GM19438 (cell line): ENCODE measurements around the gene PEAK1.

Experiments used
- ATAC-seq: cut with Tn5 transposase; IDR thresholded peaks from one replicate; pipeline ENCODE4 v1.9.1; 2021; ENCODE audit warnings: low read depth; ENCODE audit not compliant: unreplicated experiment

Gene PEAK1

DNA sequence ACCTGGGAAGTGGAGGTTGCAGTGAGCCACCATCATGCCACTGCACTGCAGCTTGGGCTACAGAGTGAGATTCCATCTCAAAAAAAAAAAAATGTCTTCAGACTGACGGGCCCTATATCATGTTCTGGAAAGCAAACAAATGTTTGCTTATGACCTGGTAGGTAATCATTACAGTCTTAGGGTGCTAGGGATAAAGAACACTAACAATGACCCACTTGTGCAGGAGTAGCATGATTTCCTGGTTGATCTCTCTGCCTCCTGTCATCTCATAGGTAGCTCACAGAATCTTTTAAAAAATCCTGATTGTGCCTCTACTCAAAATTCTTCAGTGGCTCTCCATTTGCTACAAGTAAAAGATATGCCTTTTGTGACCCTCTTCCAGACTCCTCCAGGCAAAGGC lies 274.5 kb downstream of the PEAK1 start:
- no peak for ATAC-seq

DNA sequence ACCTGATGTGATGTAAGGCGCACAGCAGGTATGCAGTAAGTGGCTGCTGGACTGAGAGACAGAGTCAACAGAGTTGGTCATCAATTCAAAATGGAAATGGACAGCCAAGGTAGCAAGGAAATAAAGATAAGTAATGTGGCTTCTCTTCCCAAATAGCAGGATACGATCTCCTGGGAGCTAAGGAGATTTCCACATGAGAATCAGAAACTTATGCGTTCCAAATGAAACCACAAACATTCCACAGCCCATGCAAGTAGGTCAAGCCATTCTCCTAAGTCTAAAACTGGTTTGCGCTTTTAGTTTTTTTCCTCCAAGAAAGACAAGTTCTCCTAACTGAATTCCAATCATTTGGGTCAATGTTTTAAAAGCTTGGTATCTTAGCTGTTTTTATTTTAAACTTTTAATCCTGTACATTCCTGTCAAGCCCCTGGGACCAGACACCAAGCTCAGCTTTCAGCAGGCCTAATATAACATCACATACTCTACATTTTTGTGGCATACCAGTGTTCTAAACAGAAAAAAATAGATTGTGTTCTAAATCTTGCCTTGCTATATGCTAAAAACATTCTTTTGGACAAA lies 275.3 kb downstream of the PEAK1 start:
- ATAC-seq: no peak

DNA sequence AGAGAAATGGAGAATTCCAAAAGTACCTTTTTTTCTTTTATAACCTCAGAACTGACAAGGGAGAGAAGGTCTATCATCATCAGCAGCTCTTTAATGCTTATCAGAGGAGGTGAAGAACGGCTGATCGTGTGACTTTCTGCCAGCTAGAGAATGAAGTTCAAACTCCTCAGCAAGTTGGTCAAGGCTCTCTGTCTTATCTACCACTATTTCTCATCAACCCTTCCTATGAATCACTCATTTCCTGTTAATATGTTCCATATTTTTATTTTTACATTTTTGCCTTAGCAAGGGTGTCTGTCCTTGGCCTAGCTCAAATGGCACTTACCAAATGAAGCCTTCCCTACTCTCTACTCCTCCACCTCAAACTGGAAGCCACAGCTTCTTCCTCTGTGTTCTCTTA lies 275.9 kb downstream of the PEAK1 start:
- no peak for ATAC-seq

DNA sequence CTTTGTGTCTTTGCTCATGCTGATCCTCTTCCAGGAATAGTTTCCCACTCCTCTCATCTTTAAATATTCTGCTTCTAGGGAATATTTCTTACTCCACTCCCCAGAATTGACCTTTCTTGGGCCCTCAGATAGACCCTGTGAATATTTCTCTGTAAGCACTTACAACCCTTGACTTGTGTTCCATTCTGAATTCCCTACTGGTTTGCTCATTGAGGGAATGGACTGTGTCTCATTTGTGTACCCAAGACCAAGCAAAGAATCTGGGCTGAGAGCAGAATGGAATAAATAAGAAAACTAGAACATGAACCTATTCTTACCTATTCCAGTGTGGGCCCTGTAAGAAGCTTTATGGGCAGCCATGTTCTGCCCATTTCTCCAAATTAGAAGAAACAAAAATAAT lies 276.3 kb downstream of the PEAK1 start:
- no peak for ATAC-seq

DNA sequence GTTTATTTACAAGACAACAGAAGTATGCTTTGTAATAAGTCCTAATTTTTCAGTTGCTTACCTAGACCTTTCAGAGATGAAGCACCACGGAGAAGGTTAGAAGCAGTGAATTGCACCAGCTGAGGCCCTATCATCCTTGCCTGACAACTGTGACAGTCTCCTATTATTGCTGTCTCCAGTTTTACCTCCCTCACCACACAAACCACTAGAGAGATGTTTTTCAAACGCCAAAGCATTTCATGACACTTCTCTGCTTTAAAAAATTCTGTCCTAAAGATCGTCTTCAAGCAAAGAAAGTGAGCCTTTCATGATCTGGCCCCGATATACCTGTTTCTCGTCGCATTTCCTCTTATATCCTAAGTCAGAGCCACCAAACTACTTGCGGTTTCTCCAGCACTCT lies 276.7 kb downstream of the PEAK1 start:
- no peak for ATAC-seq

DNA sequence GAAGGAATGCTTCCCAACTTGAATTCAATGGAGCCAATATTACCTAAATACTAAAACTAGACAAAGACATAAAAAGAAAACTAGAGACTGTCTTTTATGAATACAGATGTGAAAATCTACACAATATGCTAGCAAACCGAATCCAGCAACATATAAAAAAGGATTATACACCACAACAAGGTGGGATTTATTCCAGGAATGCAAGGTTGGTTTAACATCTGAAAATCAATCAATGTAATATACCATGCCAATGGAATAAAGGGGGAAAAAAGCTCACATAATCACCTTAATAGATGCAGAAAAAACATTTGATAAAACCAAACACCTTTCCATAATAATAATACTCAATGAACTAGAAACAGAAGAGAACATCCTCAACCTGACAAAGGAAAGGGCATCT lies 279.7 kb downstream of the PEAK1 start:
- ATAC-seq: no peak

DNA sequence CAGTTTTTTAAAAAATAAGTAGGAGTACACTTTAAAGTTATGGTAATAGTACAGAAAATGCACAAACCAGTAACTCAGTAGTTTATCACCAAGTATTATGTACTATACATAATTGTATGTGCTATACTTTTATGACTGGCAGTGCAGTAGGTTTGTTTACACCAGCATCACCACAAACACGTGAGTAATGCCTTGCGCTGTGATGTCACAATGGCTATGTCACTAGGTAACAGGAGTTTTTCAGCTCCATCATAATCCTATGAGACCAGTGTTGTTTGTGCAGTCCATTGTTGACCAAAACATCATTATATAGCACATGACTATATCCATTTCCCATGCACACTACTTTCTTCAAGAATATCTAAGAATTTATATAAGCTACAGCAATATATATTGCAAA lies 280.6 kb downstream of the PEAK1 start:
- no peak for ATAC-seq

DNA sequence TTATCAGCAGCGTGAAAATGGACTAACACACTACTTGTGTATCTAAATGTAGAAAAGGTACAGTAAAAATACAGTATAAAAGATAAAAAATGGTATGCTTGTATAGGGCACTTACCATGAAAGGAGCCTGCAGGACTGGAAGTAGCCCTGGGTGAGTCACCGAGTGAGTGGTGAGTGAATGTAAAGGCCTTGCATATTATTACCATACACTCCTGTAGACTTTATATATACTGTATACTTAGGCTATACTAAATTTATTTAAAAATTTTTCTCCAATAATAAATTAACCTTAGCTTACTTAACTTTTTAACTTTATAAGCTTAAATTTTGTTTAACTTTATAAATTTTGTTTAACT lies 281.8 kb downstream of the PEAK1 start:
- no peak for ATAC-seq

DNA sequence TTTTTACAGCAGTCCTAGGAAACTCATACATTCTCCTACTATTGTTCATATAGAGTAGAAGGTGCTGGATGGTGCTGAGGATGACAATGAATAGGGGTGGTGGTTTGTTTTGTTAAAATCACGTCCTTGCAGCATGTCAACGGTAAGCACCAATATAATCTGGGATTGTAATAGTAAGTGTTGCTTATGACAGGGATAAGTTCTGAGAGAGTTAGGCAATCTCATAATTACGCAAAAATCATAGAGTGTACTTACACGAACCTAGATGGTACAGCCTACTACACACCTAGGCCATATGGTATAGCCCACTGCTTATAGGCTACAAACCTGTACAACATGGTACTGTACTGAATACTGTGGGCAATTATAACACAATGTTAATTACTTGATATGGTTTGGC lies 284.7 kb downstream of the PEAK1 start:
- ATAC-seq: no peak

DNA sequence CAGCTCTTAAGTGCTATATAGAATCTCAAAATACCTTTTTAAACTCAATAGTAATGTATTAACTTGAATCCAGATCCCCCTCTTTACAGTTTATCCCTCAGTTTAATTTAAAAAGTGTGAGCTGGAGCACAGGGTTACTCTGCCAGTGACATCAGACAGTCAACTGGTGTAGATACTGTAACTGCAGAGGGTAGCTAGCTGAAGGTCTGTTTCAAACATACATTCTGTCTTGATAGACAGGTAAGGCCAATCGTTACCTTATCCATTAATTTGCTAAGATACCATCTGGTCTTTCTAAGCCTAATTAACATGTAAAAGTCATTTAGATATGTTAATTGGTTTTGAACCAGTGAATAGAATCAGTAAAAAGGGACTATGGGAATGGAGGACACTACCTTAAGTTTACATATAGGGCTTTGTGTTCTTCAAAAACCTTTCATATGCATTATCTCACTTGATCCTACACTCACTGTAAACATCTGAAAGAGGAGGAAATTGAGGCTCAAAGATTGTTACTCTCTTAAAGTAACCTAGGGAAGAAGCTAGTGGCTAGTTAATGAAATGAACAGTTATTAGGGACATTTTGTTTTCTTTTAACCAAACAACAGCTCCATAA lies 289.5 kb downstream of the PEAK1 start:
- no peak for ATAC-seq

DNA sequence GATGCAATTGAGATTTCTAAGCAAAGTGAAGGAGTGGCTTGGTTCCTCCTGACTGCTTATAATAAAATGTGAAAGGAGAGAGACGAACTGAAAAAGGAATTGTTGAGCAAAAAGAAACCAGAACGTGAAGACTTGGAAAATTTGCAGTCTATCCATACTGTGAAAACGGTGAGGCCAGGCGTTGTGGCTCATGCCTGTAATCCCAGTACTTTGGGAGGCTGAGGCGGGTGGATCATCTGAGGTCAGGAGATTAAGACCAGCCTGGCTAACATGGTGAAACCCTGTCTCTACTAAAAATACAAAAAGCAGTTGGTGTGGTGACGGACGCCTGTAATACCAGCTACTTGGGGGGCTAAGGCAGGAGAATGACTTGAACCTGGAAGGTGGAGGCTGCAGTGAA lies 292.3 kb downstream of the PEAK1 start:
- ATAC-seq: no peak

DNA sequence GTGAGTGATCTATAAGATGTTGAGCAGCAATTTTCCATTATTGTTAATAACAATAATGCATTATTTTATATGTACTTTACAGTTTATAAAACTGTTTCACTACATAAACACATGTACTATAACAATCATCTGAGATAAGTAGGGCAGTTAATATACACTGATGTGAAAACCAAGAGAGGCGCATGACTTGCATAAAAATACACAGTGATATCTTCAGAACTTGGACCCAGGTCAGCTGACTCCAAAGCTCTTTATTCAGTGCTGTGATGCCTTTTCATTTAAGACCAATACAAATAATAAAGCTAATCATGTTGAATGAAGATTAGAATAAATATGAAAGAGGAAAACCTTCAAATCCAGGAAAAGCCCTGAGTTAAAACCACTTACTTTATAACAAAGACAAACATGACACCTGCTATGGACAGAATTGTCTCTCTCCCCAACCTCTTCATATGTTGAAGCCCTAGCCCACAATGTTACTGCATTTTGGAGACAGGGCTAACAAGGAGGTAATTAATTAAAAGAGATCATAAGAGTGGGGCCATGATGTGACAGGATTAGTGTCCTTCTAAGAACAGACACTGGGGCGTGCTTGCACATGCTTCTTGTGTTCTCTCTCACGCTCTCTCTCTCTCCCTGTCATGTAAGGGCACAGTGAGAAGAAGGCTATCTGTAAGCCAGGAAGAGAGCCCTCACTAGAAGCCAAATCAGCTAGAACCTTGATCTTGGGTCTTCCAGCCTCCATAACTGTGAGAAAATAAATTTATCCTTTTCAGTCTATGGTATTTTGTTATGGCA lies 293.2 kb downstream of the PEAK1 start:
- ATAC-seq: no peak

DNA sequence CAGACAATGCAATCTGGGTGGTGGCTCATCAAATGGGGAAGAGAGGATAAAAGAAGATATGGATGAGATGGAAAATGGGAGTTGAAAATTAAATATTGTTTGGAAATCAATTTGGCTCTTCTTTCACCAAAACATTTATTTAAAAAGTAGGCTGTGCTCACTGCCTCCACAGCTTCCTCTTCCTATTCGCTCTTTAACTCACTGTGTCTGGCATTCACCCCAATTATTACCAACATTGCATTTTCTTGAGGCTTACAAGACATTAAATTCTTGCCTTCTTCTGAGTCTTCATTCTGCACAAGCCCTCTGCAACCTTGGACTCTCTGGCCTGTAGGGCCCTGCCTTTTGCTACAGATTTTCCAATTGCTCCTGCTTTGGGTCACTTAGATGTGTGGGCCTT lies 296.1 kb downstream of the PEAK1 start:
- ATAC-seq: no peak

DNA sequence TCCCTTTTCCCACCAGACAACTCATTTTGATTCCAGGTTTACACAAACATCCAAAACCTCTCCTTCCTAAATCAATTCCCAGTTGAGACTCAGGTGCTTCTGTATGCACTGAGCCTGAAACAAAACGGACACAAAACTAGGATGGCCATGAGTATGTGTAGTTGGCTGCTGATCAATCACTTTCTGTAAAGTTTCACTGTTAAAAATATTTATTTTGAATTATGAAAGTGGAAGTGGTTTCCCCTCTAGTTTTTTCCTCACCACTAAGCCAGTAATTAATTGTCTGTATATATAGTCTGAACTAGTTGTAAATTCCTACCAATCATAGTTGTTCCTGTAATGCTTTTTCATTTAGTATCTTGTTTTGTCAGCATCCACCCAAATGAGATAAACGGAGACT lies 297.3 kb downstream of the PEAK1 start:
- ATAC-seq: no peak

DNA sequence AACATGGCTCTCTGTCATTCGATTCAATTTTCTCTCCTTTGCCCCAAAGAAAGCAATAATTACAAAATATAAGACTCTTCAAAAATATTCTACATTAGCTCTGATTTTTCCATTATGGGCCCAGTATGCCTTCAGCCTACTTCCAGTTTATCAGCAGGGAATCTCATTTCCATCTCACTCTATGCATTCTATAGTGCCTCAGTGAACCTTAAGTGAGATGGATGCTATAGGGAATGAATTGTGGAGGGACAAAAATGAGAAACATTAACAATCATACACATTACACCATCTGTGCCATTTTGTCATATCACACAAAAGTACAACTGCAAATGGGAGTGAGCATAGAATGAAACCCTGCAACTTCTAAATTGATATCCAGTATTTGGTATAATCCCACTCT lies 298.3 kb downstream of the PEAK1 start:
- ATAC-seq: no peak

DNA sequence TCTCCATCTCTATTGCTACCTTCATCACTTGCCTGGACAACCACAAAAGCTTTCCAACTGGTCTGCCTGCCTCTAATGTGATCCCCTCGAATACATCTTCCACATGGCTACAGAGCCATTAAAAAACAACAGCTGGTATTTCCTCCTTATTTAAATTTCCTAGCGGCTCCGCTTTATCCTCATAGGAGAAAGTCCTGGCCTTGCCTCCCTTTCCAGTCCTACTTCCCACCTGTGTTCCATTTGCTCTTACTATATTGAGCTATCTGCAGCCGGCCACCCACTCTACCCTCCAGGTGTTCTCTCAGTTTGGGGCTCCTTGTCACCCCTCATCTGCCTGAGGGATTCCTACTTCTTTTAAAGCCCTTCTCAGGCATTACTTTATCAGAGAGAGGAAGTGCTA lies 299.3 kb downstream of the PEAK1 start:
- ATAC-seq: no peak

DNA sequence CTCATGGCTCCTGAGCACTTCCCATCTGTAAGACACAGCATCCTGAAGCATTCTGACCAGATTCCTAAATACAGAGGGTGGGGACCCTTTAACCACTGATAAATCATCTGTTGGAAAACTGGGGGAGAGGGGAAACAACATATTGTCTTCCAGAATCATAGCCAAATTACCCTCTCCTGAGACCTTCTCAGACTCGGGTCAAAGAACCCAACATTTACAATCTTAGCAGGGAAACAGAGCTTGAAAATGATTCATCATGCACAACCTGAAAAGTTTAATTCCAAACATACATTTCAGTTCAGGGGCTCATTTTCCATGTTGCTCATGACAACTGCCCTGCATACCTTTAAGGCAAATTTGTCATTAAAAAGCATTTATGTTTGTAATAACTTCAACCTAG lies 300.5 kb downstream of the PEAK1 start:
- no peak for ATAC-seq

DNA sequence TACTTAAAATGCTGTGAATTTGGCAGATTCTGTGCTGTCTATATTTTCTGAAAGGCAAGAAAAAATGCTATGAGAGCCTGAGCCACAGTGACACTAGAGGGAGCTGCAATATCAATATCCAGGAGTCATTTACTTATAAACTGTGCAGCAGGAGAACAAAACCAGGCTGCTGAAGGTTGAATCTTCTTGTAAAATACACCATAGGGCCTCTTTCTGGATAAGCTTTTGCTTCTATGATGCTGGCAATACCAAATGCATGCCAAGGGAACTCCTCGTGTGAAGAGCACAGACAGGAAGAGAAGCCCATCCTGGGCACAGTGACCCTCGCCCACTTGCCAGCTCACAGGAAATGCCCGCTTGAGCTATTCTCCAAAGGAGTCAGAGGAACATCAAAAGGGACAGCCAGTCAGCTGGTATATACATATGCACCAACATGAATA lies 301.0 kb downstream of the PEAK1 start:
- no peak for ATAC-seq

DNA sequence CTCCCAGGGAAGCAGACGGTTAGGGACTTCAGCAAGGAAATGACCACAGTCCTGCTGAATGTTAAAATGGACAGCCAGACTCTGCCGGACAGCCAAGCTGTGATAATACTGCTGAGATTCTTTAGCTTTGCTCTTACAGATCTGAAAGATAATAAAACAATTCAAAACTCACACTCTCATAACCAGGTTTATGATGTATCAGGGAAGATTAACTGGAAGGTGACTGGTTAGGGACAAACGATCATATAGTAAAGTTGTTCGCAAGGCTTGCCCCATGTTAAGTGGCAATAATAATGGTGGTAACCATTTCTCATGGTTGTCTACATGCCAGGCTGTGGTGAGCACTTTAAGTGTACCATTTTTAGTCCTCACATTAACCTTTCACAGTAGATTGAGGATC lies 304.7 kb downstream of the PEAK1 start:
- ATAC-seq: no peak

DNA sequence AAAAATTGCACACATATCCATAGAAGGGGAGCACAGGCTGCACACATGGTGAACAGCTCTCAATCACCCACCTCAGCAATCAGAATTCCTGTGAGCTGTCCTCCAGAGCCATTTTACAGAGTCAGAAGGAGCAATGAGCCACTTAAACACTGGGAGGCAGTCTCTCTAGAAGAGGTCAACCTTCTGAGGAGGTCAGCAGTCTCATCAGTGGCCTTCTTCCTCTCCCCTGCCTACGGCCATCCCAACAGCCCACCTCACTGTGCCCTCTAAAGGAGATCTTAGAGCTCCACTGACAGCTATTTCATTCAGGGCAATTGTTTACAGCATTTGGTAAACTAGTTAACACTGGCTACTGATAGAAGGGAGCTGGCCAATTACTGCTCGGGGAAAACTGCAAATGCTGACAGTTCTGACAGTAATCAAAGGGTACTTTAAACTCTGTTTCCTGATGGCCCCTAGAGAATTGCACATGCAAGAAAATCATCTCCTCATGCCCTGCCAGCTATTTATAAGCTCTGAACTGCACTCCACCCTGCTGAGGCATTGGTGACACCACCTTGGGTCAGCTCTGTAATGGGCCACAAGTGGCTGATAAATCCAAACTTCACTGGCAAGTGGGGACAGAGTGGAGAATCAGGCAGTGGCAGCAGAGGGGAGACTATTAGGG lies 306.9 kb downstream of the PEAK1 start:
- ATAC-seq: no peak

DNA sequence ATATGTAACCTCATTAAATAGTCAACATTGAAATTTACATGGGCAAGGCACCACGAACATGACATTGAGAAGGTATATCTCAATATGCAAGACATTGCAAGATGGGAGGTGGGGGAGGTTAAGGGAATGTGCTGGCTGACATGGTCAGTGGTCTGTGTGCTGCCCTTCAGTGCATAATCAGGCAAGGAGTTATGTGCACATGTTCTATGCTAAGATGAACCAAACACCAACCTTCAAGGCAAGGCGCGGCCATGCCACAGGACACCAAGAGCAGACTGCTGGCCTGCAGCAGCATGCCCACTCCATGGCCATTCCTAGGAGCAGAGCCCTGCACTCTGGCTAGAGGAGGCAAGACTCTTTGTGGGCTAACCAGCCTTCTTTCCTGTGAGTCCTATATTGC lies 308.1 kb downstream of the PEAK1 start:
- no peak for ATAC-seq
